CD14-positive monocyte (primary cell): ENCODE data around the gene SRPK2. TPM values are rescaled to one million over a fixed set of nuclear protein-coding genes. Genes with fewer than 3 reads are reported as not detected.

ENCODE experiments used
- DNase-seq, 3 donors: peaks; one replicate each; pipeline ENCODE4 v3.0.0-alpha.2; 2011 to 2022
- H2AFZ ChIP-seq: 2 replicates; pipeline ENCODE4 v1.6.0; 2012; ENCODE audit warnings: mild to moderate bottlenecking, low read depth, low read length, inconsistent platforms; ENCODE audit not compliant: insufficient read depth, poor library complexity, severe bottlenecking
- H3K27ac ChIP-seq, 2 donors: 1 replicate in 1 of 2; 2 replicates in 1 of 2; pipeline ENCODE4 v1.5.1; 2012 to 2013; ENCODE audit warnings: low read length in 2 of 2, control low read depth in 1 of 2, inconsistent platforms in 1 of 2, low read depth in 1 of 2, mild to moderate bottlenecking in 1 of 2
- H3K27me3 ChIP-seq, 2 donors: one replicate each; pipeline versions ENCODE4 v1.6.0 to v1.6.1; 2011 to 2013; ENCODE audit warnings: low read length in 2 of 2; ENCODE audit not compliant: control insufficient read depth in 2 of 2, insufficient read depth in 2 of 2
- H3K36me3 ChIP-seq, 2 donors: replicated peaks in 1 of 2; 1 replicate in 1 of 2; 2 replicates in 1 of 2; pipeline versions ENCODE4 v1.5.1 to v1.6.1; 2012 to 2013; ENCODE audit warnings: low read length in 2 of 2, control low read depth in 1 of 2, inconsistent platforms in 1 of 2, mild to moderate bottlenecking in 1 of 2; ENCODE audit not compliant: insufficient read depth in 2 of 2, control insufficient read depth in 1 of 2
- H3K4me1 ChIP-seq, 2 donors: 1 replicate in 1 of 2; 2 replicates in 1 of 2; pipeline versions ENCODE4 v1.5.1 to v1.6.1; 2012 to 2013; ENCODE audit warnings: low read length in 2 of 2, control low read depth in 1 of 2, inconsistent platforms in 1 of 2, mild to moderate bottlenecking in 1 of 2, moderate library complexity in 1 of 2; ENCODE audit not compliant: insufficient read depth in 2 of 2, control insufficient read depth in 1 of 2
- H3K4me2 ChIP-seq: replicated peaks from 2 replicates; pipeline ENCODE3; 2012; ENCODE audit warnings: low read length, moderate library complexity, mild to moderate bottlenecking; ENCODE audit not compliant: poor library complexity, severe bottlenecking; ENCODE audit errors: extremely low read depth
- H3K4me3 ChIP-seq, 3 experiments: fragments of 200-600 bp in 1 of 3; sonication (generic) in 1 of 3; replicated peaks in 1 of 3; 1 replicate in 2 of 3; 2 replicates in 1 of 3; pipeline ENCODE4 v1.5.1; 2011 to 2013; ENCODE audit warnings: low read length in 3 of 3, mild to moderate bottlenecking in 3 of 3, control low read depth in 2 of 3, low read depth in 2 of 3, inconsistent platforms in 1 of 3, moderate library complexity in 1 of 3
- H3K79me2 ChIP-seq: 2 replicates; pipeline ENCODE4 v1.6.0; 2012; ENCODE audit warnings: mild to moderate bottlenecking, control low read depth, inconsistent platforms, low read length, moderate library complexity; ENCODE audit not compliant: insufficient read depth
- H3K9ac ChIP-seq: 2 replicates; pipeline ENCODE4 v1.6.0; 2017; ENCODE audit warnings: low read length, mild to moderate bottlenecking; ENCODE audit not compliant: insufficient read depth, poor library complexity, severe bottlenecking
- H3K9me3 ChIP-seq, 2 donors: replicated peaks in 1 of 2; 1 replicate in 1 of 2; 2 replicates in 1 of 2; pipeline versions ENCODE4 v1.5.1 to v1.6.1; 2012 to 2013; ENCODE audit warnings: low read length in 2 of 2, control low read depth in 1 of 2; ENCODE audit not compliant: control insufficient read depth in 1 of 2, insufficient read depth in 1 of 2
- H4K20me1 ChIP-seq: 2 replicates; pipeline ENCODE4 v1.6.0; 2012; ENCODE audit warnings: mild to moderate bottlenecking, low read length, control low read depth, moderate library complexity; ENCODE audit not compliant: insufficient read depth
- H3K27ac Mint-ChIP-seq, 7 donors: one replicate each; pipeline ENCODE4 v1.8.0; 2020; ENCODE audit warnings: mild to moderate bottlenecking in 7 of 7, mixed read lengths in 7 of 7, moderate library complexity in 6 of 7, inconsistent platforms in 2 of 7
- H3K27me3 Mint-ChIP-seq, 3 donors: one replicate each; pipeline ENCODE4 v1.8.0; 2021 to 2022; ENCODE audit warnings: low read depth in 3 of 3, mild to moderate bottlenecking in 3 of 3, mixed read lengths in 3 of 3, moderate library complexity in 3 of 3, inconsistent platforms in 1 of 3
- H3K36me3 Mint-ChIP-seq, 2 donors: one replicate each; pipeline ENCODE4 v1.8.0; 2020; ENCODE audit warnings: mixed read lengths in 2 of 2, inconsistent platforms in 1 of 2, mild to moderate bottlenecking in 1 of 2
- H3K4me1 Mint-ChIP-seq: one replicate; pipeline ENCODE4 v1.8.0; 2020; ENCODE audit warnings: mild to moderate bottlenecking, mixed read lengths
- H3K4me3 Mint-ChIP-seq, 2 donors: one replicate each; pipeline ENCODE4 v1.8.0; 2020; ENCODE audit warnings: mild to moderate bottlenecking in 2 of 2, mixed read lengths in 2 of 2, moderate library complexity in 1 of 2
- H3K9me3 Mint-ChIP-seq, 7 donors: one replicate each; pipeline ENCODE4 v1.8.0; 2020 to 2022; ENCODE audit warnings: mixed read lengths in 7 of 7, mild to moderate bottlenecking in 6 of 7, moderate library complexity in 6 of 7, inconsistent platforms in 2 of 7
- WGBS: methylation state at CpG from one replicate; pipeline ENCODE4 v1.1.5; 2013; ENCODE audit warnings: missing lambda C conversion rate; ENCODE audit not compliant: insufficient coverage; 5-methylcytosine and 5-hydroxymethylcytosine counted together
- intact Hi-C, 2 donors: fragments of 100-400 bp; cut with micrococcal nuclease; formaldehyde crosslinking; loops; one replicate each; pipeline versions ENCODE4 v1.15.0 to v1.15.1; 2023
- polyA plus RNA-seq, 3 donors: library from polyadenylated mRNA; depleted of rRNA in 1 of 3; unstranded in 2 of 3; stranded (reverse) in 1 of 3; fragments of 300-500 nt in 2 of 3; fragments of >200 nt in 1 of 3; fragmentation: Illumina TruSeq in 2 of 3; gene quantifications; 1 replicate in 2 of 3; 2 replicates in 1 of 3; pipeline ENCODE4 v1.2.3, GENCODE V29; 2012 to 2021
- TF ChIP-seq, protein P1 (sequence below): fragments of 200-600 bp; IDR thresholded peaks from one replicate; pipeline ENCODE4 v1.8.0; 2022; ENCODE audit warnings: antibody characterized with exemption, mild to moderate bottlenecking

SRPK2 gene
- polyA plus RNA-seq, 3 donors = 12.6 to 37.7 (median 30.0) TPM

DNA sequence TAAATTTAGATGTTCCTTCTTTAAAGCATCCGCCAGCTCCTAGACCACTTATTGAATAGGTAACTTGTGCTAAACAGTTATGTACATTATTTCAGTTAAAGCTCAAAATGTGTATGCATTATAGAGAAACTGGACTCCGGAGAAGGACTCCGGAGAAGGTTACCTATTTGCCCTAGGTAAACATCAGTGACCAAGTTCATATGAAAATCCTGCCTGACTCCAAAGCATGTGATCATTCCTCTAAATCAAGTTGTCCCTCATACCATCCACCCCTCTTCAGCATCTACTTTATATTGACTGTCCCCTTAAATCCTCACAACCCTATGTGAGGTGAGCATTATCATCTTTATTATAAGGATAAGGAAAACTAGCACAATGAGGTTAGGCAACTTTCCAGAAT, 147.5 kb downstream of the SRPK2 start:
- Histone ChIP-seq H3K36me3 (no peaks in the 10 kb centered on the region), H3K4me1 (no peaks in the 10 kb centered on the region), H3K79me2 (peaks cover 69% of the 10 kb centered on the region), H3K4me2 (no peak overlapping the region), H3K27me3 (no peaks in the 10 kb centered on the region), H2AFZ (no peak overlapping the region), H3K9ac (no peak overlapping the region), H3K9me3 (peaks cover 0 to 7% of the 10 kb centered on the region in 2 donors), H3K27ac (no peak overlapping the region), H3K4me3 (no peak overlapping the region), H4K20me1 (peaks cover 98% of the 10 kb centered on the region)
- intact Hi-C loops = no loop called here
- Mint-ChIP-seq H3K4me3 (no peak overlapping the region), H3K4me1 (peaks cover 5% of the 10 kb centered on the region), H3K27ac (no peak overlapping the region), H3K9me3 (peaks cover 0 to 5% (median 0%) of the 10 kb centered on the region in 7 donors), H3K36me3 (no peaks in the 10 kb centered on the region), H3K27me3 (no peaks in the 10 kb centered on the region)
- no peak for DNase-seq
- no CpG with 5 or more reads among the region's 3 CpGs for WGBS
- TF ChIP-seq, protein P1, sequence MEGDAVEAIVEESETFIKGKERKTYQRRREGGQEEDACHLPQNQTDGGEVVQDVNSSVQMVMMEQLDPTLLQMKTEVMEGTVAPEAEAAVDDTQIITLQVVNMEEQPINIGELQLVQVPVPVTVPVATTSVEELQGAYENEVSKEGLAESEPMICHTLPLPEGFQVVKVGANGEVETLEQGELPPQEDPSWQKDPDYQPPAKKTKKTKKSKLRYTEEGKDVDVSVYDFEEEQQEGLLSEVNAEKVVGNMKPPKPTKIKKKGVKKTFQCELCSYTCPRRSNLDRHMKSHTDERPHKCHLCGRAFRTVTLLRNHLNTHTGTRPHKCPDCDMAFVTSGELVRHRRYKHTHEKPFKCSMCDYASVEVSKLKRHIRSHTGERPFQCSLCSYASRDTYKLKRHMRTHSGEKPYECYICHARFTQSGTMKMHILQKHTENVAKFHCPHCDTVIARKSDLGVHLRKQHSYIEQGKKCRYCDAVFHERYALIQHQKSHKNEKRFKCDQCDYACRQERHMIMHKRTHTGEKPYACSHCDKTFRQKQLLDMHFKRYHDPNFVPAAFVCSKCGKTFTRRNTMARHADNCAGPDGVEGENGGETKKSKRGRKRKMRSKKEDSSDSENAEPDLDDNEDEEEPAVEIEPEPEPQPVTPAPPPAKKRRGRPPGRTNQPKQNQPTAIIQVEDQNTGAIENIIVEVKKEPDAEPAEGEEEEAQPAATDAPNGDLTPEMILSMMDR = no peak

DNA sequence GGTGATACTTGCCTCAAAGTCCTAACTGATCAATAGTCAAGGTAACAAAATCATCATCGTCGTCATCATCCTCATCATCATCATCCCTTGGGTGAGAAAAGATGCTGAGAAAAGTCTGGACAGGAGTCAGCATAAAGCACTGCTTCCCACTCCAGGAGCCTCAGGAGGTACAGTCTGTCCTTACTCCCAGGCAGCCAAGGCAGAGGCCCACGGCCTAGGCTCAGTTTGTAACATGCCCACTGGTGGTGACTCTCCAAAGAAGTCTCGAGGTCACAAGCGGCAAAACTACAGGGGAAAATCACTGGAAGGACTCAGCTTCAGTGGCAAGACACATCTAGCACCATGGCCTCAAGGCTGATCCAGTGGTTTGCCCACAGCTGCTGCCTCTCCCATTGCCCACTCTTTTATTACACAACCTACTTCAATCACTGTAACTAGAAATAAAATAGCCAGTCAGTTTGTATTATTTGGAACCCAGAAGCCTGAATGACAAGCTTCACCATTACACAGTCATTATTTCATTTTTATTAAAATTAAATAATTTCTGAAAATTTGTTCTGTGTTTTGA, 150.4 kb downstream of the SRPK2 start:
- Mint-ChIP-seq H3K27me3 (peaks cover 0 to 2% (median 0%) of the 10 kb centered on the region in 3 donors), H3K27ac (peak overlapping the region in 1 of 7 donors; percentile 22), H3K9me3 (peaks cover 0 to 2% (median 0%) of the 10 kb centered on the region in 7 donors), H3K4me1 (peaks cover 12% of the 10 kb centered on the region), H3K4me3 (no peak overlapping the region), H3K36me3 (no peaks in the 10 kb centered on the region)
- no peak overlapping the region for H2AFZ ChIP-seq
- no peak overlapping the region for H3K9ac ChIP-seq
- WGBS = 98% methylated on average over 3 of the region's 5 CpGs
- peaks cover 96% of the 10 kb centered on the region for H4K20me1 ChIP-seq
- H3K4me3 ChIP-seq = no peak overlapping the region
- no peak overlapping the region for H3K27ac ChIP-seq
- no peaks in the 10 kb centered on the region for H3K36me3 ChIP-seq
- no peaks in the 10 kb centered on the region for H3K27me3 ChIP-seq
- intact Hi-C loops = no loop called here
- TF ChIP-seq, protein P1 = no peak
- peaks cover 61% of the 10 kb centered on the region for H3K79me2 ChIP-seq
- H3K4me2 ChIP-seq = no peak overlapping the region
- no peaks in the 10 kb centered on the region for H3K4me1 ChIP-seq
- DNase-seq = no peak
- H3K9me3 ChIP-seq = no peaks in the 10 kb centered on the region
